Transverse colon (tissue), 4 donors: ENCODE measurements around the gene MZB1. TPM values are rescaled to one million over a fixed set of nuclear protein-coding genes. Genes with fewer than 3 reads are reported as not detected.

Experiments used
- DNase-seq: peaks from one replicate; pipeline ENCODE4 v3.0.0-alpha.2; 2019
- H3K27ac ChIP-seq, 4 donors: fragments of 200-600 bp; sonication (generic); 2 replicates each; pipeline ENCODE4 v1.5.1; 2016 to 2018; ENCODE audit warnings: inconsistent platforms in 4 of 4
- H3K27me3 ChIP-seq: fragments of 200-600 bp; sonication (generic); 2 replicates; pipeline ENCODE4 v1.5.1; 2017; ENCODE audit warnings: inconsistent platforms
- H3K36me3 ChIP-seq, 4 donors: fragments of 200-600 bp; sonication (generic); 2 replicates each; pipeline ENCODE4 v1.5.1; 2017 to 2019; ENCODE audit warnings: inconsistent platforms in 4 of 4
- H3K4me1 ChIP-seq, 4 donors: fragments of 200-600 bp; sonication (generic); 2 replicates each; pipeline ENCODE4 v1.5.1; 2017 to 2020; ENCODE audit warnings: inconsistent platforms in 4 of 4
- H3K4me3 ChIP-seq, 4 donors: fragments of 200-600 bp; sonication (generic); 1 replicate in 1 of 4; 2 replicates in 3 of 4; pipeline versions ENCODE4 v1.5.1 to v1.6.1; 2017 to 2019; ENCODE audit warnings: inconsistent platforms in 4 of 4
- H3K9me3 ChIP-seq, 2 donors: fragments of 200-600 bp; sonication (generic); 2 replicates each; pipeline ENCODE4 v1.5.1; 2017 to 2019; ENCODE audit warnings: inconsistent platforms in 2 of 2
- EP300 ChIP-seq: sonication (generic); formaldehyde crosslinking; IDR thresholded peaks from one replicate; pipeline ENCODE4 v1.6.1; 2017; ENCODE audit warnings: antibody characterized with exemption, low read depth
- POLR2A ChIP-seq: fragments of 450-650 bp; IDR thresholded peaks from one replicate; pipeline ENCODE4 v1.6.1; 2016; ENCODE audit warnings: antibody characterized with exemption, mild to moderate bottlenecking, moderate library complexity
- POLR2AphosphoS5 ChIP-seq, 3 donors: sonication (generic); formaldehyde crosslinking; IDR thresholded peaks; one replicate each; pipeline ENCODE4 v1.6.1; 2016; ENCODE audit warnings: antibody characterized with exemption in 3 of 3
- WGBS, 2 donors: methylation state at CpG; one replicate each; pipeline ENCODE4 v1.1.5; 2018; ENCODE audit warnings: low coverage in 1 of 2; 5-methylcytosine and 5-hydroxymethylcytosine counted together
- in situ Hi-C, 4 donors: fragments of 200-750 bp; cut with MboI; loops; one replicate each; pipeline versions ENCODE4 v1.15.0 to v1.15.1; 2017; ENCODE audit warnings: low sequenced_read_pairs in 3 of 4, low pct_ligation_motif_present in 1 of 4, low pct_unique_long_range_greater_than_20kb in 1 of 4
- intact Hi-C: fragments of 100-400 bp; cut with DNase I; formaldehyde crosslinking; loops from one replicate; pipeline ENCODE4 v1.15.1; 2023; ENCODE audit warnings: low total_unique reads
- total RNA-seq, 4 donors: library from RNA; depleted of rRNA; stranded (reverse); fragments of >200 nt; gene quantifications; one replicate each; pipeline ENCODE4 v1.1.0, GENCODE V29; 2016
- TF ChIP-seq, protein P1 (sequence below), 5 experiments: fragments of 200-600 bp in 3 of 5; fragments of 450-650 bp in 2 of 5; sonication (generic) in 3 of 5; IDR thresholded peaks; 1 replicate in 2 of 5; 2 replicates in 3 of 5; pipeline ENCODE4 v1.5.1; 2016 to 2017; ENCODE audit warnings: antibody characterized with exemption in 5 of 5, inconsistent platforms in 3 of 5, mild to moderate bottlenecking in 2 of 5, moderate library complexity in 1 of 5

MZB1 gene, protein sequence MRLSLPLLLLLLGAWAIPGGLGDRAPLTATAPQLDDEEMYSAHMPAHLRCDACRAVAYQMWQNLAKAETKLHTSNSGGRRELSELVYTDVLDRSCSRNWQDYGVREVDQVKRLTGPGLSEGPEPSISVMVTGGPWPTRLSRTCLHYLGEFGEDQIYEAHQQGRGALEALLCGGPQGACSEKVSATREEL
- total RNA-seq, result 10 to 100 TPM in 1 of 4 donors, 1 to 10 TPM in 1, not detected in 2; 4.0 to 39.2 TPM

DNA sequence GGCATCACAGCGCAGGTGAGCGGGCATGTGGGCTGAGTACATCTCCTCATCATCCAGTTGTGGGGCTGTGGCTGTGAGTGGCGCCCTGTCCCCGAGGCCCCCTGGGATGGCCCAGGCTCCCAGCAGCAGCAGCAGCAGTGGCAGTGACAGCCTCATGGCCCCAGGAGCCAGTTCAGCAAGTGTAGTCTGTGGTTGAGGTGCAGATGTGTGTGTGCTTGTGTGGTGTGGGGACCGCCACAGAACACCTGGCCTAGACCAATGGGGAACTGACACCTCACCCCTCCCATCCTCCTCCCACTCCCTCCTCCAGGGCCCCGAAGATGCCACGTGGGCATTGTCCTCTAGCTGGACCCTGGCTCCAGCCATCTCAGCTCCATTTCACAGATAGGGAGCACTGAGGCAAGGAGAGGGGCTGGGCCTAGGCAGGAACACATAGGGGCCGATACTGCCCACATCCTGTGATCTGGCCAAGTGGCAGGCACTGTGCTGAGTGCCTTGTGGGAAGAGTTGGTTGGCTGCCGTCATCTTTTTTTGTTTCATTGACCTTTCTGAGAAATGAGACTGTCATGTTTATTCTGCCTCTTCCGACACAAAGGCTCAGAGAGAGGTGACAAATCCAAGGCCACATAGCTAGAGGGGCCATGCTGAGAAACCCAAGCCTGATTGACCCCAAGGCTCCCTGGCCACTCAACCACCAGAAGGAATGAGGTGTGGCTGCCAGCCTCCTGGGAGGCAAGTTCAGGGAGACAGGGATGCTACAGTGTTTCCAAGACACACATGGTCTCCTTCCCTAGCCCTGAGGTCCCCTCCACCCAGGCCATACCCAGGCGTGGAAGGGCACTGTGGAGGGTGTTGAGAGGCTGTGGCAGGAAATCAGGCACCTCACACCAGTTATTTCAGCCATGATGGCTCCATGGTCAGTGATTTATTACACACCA is at the start of gene MZB1:
Gene MZB1, minus strand, starts transcription at position 213 of the 938 bp plus-strand sequence. Its CDS starts 57 bp downstream, at position 156.
- H3K27me3 ChIP-seq, result peaks cover 21% of the 10 kb centered on the region
- H3K9me3 ChIP-seq, result no peaks in the 10 kb centered on the region
- peak within 1 kb of the TSS in 3 of 4 donors; percentile 30 to 45 (median 32) for H3K4me3 ChIP-seq
- no peaks in the 10 kb centered on the region for H3K36me3 ChIP-seq
- peak; percentile 77 for DNase-seq
- intact Hi-C loops (no loop called here), in situ Hi-C loops (no loop called here)
- no peak for TF ChIP-seq EP300
- peak; percentile 20 for TF ChIP-seq POLR2A
- peak in 1 of 3 donors; percentile 85 for TF ChIP-seq POLR2AphosphoS5 (IDR thresholded peaks at IDR 0.05)
- TF ChIP-seq, protein P1, sequence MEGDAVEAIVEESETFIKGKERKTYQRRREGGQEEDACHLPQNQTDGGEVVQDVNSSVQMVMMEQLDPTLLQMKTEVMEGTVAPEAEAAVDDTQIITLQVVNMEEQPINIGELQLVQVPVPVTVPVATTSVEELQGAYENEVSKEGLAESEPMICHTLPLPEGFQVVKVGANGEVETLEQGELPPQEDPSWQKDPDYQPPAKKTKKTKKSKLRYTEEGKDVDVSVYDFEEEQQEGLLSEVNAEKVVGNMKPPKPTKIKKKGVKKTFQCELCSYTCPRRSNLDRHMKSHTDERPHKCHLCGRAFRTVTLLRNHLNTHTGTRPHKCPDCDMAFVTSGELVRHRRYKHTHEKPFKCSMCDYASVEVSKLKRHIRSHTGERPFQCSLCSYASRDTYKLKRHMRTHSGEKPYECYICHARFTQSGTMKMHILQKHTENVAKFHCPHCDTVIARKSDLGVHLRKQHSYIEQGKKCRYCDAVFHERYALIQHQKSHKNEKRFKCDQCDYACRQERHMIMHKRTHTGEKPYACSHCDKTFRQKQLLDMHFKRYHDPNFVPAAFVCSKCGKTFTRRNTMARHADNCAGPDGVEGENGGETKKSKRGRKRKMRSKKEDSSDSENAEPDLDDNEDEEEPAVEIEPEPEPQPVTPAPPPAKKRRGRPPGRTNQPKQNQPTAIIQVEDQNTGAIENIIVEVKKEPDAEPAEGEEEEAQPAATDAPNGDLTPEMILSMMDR (IDR thresholded peaks at IDR 0.05), result no peak
- peak within 1 kb of the TSS; percentile 81 to 87 (median 82) for H3K27ac ChIP-seq
- peaks cover under 1 to 71% (median 52%) of the 10 kb centered on the region in 4 donors for H3K4me1 ChIP-seq
- WGBS, 2 donors, result 80 to 100% methylated on average over 1 to 10 of the region's 11 CpGs

DNA sequence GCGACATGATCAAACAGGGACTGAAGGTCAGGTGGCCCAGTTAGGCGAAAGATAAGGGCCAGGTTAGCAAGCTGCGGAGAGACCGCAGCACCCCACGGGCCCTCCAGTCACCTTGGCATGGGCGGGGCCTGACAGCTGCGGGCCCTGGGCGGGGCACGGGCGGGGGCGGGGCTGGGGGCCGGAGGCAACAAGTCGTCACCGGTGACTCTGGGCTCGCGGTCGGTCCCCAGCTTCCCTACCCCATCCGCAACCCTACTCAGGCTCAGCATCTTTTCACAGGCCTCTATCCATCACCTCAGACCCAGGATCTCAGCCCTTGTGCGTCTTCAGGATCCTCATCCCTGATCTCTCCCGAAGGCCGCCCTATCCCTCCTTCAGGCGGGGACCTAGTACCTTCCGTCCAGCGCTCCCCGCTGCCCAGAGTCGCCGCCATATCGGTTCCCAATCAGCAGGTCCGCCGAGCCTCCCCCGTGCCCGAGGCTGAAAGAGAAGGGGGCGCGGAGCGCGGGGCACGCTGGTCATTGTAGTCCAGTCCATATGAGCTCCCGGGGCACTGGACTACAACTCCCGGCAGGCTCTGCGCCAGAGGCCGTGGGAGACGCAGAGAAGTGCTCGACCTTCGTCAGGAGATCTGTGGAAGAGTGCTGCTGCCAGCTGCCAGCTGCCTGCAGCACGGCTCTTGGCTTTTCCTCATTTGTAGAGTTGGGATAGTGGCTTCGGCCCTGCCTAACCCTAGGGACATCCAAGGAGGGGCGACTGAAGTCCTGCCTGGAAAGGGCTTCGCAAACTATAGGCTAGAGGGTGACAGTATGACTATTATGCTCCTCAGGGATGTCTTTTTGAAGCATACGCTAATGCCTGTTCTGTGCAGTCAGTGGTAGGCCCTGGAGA is 49.5 kb upstream of the MZB1 start, which contains the start of gene DNAJC18:
Gene DNAJC18, minus strand, starts transcription at position 513 of the 891 bp plus-strand sequence. Its CDS starts 80 bp downstream, at position 433.
- H3K36me3 ChIP-seq, result no peaks in the 10 kb centered on the region
- in situ Hi-C loops, result loop anchor here in 1 of 4 donors (25.0 kb wide), 1 partner anchor 323 kb away; no protein-coding TSS in a partner anchor
- no peaks in the 10 kb centered on the region for H3K27me3 ChIP-seq
- H3K27ac ChIP-seq, result peak within 1 kb of the TSS; percentile 88 to 96 (median 91)
- intact Hi-C loops, result no loop called here
- TF ChIP-seq POLR2A, result peak; percentile 42
- no peak for TF ChIP-seq EP300
- peak; percentile 58 to 62 (median 59) for TF ChIP-seq POLR2AphosphoS5 (IDR thresholded peaks at IDR 0.05)
- H3K9me3 ChIP-seq, result no peaks in the 10 kb centered on the region
- peaks cover 3 to 14% (median 9%) of the 10 kb centered on the region in 4 donors for H3K4me1 ChIP-seq
- peak within 1 kb of the TSS; percentile 71 to 76 (median 74) for H3K4me3 ChIP-seq
- DNase-seq, result peak; percentile 95
- 4% methylated on average over 48 of the region's 49 CpGs; no CpG with 5 or more reads in 1 of the 2 donors for WGBS, 2 donors

DNA sequence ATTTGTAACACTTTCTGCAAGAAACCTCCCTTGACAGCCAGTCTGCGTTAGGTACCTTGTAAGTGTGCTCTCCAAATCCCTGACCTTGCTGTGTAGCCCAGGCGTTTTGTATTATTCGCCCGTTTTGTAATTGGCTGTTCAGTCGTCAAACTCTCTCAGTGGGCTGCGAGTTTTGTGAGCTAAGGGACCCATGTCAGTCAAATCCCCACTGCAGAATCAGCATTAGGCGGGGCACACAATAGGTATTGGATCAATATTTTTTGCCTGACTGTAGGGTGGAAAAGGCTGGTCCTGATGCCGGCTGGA is 48.9 kb upstream of the MZB1 start:
- 45% methylated on average over 8 of the region's 8 CpGs; no CpG with 5 or more reads in 1 of the 2 donors for WGBS, 2 donors
- in situ Hi-C loops, result loop anchor here in 1 of 4 donors (25.0 kb wide), 1 partner anchor 324 kb away; no protein-coding TSS in a partner anchor

More for the DNA sequence above, 48.9 kb upstream of the MZB1 start:
- Histone ChIP-seq H3K4me3 (peak overlapping the region; percentile 71 to 76 (median 74)), H3K9me3 (no peaks in the 10 kb centered on the region), H3K36me3 (no peaks in the 10 kb centered on the region), H3K4me1 (peaks cover 3 to 14% (median 9%) of the 10 kb centered on the region in 4 donors), H3K27me3 (no peaks in the 10 kb centered on the region), H3K27ac (peak overlapping the region; percentile 88 to 96 (median 91))
- no peak for DNase-seq
- intact Hi-C loops, result no loop called here
- no peak for TF ChIP-seq POLR2A
- TF ChIP-seq EP300, result no peak
- no peak for TF ChIP-seq POLR2AphosphoS5 (IDR thresholded peaks at IDR 0.05)
- TF ChIP-seq, protein P1 (IDR thresholded peaks at IDR 0.05), result no peak
